Stimulated activated CD8-positive, alpha-beta memory T cell treated with anti-CD3 and anti-CD28 coated beads, Interleukin-15, amount 100 ng/mL, for 4 hours (primary cell): ENCODE data around the gene HPCAL1.

Experiments
- DNase-seq, 2 donors: peaks; one replicate each; pipeline ENCODE4 v3.0.0-alpha.2; 2020; ENCODE audit warnings: low read depth in 2 of 2

HPCAL1 gene

DNA sequence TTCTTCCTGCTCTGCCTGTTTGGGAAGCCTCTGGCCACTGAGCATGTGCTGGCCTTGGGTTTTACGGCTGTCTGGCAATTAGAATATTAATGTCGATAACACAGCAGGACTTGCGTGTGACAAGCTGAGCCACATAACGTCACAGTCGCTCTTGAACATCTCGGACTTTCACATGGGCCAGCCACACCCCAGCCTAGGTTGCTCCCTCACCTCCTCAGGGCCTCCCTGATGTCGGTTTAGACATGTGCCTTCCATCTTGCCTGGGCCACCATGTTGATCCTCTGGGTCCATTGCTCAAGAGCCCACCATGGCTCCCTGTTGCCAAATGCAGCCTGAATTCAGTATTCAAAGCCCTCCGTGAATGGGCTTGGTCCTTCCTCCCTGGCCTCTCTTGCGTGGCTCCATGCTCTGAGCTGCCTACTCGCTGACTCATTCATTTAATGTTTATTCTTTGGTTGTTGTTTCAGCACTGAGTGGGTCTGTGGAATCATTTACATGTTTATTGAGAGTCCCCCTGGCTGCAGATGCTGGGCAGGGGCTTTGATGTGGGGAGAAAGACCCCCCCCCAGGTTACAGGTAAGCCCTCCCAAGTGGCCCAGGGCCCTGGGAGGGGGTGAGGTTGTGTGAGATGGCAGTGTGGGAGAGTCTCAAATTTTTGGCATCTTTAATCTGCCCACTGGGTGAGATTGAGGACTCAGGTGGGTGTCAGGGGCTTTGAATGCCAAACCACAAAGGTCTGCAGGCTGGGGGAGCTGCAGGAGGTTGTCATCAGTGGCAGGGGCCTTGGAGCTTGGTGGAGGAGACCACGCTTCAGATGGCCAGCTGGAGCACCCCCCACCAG, 83.4 kb downstream of the HPCAL1 start:
- no peak for DNase-seq

DNA sequence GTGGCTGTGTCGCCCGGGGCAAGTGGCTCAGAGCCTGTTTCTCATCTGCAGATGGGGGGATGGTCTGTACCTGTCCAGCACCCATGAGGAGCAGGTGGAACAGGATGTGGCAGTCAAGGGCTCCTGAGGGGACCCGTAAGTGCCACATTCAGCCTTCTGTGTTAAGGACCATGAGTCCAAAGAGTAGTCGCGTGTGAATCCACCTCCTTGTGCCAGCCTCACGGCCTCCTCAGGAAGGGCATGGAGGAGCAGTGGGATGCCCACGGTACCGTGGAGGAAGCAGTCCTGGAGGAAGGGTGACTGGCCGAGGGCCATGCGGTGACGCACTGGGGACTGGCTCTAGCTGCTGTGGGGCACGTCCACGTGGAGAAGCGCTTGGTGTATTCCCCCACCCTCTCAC, 84.3 kb downstream of the HPCAL1 start:
- no peak for DNase-seq

DNA sequence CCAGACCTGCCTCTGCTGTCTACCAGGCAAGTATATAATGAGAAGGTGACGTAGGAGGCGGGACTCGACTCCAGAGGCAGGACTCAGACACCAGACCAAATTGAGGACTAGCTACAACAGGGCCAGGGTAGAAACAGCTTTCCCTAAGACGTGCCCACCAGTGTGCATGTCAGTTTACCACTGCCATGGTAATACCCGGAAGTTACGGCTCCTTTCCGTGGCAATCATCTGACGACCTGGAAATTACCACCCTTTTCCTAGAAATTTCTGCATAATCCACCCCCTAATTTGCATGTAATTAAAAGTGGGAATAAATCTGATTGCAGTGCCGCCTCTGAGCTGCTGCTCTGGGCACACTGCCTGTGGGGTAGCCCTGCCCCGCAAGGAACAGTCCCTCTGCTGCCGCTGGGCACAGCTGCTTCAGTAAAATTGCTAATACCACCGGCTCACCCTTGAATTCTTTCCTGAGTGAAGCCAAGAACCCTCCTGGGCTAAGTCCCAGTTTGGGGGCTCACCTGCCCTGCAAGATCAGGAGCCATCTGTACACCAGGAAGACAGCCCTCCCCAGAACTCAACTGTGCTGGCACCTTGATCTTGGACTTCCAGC, 86.4 kb downstream of the HPCAL1 start:
- DNase-seq, result no peak

DNA sequence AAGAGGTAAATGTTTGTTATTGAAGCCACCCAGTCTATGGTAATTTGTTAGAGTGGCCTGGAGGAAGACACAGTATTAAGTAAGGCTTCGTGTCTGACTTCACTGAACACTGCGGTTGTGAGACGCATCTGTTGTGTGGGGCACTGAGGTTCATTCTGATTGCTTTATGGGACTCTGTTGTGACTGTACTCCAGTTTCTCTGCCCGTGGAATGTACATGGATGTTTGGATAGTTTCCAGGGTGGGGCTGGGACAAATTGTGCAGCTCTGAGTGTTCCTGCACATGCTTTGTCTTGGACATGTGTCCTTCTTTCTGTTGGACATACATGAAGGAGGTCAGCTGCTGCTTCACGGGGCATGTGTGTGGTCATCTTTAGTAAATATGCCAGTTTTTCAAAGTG, 86.9 kb downstream of the HPCAL1 start:
- DNase-seq, result no peak

DNA sequence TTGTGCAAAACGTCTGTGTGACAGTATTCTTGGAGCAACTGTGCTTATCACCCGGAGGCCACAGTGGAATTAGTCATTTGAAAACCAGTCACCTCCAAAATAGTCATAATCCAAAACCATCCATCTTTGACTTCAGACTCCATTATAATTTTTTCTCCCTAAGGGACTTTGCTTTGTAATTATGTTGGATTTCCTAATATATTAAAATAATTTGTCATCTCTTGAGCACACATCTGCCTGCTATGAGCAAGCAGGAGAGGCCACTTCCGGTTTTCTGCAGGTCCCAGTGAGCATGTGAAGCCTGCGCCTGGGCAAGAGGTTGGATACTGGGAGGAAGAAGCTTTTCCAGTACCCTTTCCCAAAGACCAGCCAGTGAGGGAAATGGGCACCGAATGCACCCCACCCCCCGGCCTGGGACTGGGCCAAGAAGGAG, 87.7 kb downstream of the HPCAL1 start:
- no peak for DNase-seq

DNA sequence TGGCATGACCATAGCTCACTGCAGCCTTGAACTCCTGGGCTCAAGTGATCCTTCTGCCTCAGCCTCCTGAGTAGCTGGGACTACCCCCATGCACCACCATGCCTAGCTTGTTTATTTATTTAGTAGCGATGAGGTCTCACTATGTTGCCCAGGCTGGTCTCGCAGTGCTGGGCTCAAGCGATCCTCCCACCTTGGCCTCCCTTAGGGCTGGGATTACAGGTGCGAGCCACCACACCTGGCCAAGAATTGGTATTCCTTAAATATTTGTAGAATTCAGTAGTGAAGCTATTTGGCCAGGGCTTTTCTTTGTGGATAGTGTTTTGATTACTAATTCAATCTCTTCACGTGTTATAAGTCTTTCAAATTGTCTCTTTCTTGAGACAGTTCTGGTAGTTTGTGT, 89.4 kb downstream of the HPCAL1 start:
- DNase-seq, result no peak

DNA sequence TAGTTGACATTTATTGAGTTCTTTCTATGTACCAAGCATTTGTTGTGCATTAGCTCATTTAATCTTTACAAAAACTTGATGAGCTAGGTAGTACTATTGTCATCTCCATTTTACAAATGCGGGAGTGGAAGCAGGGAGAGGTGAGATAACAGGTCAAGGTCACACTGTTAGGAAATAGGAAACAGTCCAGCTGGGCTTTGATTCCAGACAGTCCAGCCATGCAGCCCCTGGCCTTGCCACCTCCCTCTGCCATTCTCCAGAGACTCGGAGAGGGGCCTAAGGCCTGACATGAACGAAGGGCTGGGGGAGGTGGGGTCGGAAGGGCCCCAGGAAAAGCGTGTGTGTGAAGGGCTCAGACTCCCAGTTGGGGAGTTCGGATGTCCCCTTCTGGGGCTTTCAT, 89.8 kb downstream of the HPCAL1 start:
- DNase-seq, result no peak

DNA sequence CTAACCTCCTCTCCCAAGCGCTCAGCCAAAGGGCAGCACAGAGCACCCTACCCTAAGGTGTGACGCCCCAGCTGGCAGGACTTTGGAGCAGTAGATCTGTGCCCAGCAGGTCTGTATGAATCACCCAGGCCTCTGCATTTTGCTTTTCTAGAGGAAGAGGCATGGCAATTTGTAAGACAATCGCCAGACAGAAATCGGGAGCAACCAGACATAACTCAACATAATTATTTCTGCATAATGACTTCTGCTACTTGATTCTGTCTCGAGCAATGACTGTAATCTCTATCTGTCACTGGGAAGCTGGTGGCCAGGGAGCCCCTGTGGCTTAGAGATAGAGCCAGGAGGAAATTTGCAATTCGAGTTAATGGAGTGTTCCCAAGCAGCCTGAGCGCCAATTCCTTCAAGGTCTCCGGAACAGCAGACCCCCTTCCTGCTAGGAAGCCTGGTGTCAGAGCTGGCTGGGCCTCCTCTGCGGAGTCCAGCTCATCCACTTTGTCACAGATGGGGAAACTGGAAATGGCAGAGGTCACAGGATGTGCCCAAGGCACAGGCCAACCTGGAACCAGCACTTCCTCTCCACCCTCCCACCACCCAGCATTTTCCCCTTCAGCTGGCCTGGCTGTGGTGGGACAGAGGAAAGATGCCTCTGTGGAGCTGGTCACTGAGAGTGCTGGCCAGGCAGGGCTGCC, 90.4 kb downstream of the HPCAL1 start:
- no peak for DNase-seq

DNA sequence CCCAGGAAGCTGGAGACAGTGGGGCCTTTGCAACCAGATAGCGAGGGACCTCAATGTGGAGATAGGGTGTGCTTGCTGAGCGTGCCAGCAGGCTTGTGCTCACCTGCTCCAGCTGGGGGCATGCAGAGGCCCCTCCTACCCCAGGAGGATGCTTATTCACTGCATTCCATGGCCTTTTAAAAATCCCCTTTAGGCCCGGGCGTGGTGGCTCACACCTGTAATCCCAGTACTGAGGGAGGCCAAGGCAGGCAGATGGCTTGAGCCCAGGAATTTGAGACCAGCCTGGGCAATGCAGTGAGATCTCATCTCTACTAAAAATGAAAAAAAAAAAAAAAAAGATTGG, 90.9 kb downstream of the HPCAL1 start:
- no peak for DNase-seq

DNA sequence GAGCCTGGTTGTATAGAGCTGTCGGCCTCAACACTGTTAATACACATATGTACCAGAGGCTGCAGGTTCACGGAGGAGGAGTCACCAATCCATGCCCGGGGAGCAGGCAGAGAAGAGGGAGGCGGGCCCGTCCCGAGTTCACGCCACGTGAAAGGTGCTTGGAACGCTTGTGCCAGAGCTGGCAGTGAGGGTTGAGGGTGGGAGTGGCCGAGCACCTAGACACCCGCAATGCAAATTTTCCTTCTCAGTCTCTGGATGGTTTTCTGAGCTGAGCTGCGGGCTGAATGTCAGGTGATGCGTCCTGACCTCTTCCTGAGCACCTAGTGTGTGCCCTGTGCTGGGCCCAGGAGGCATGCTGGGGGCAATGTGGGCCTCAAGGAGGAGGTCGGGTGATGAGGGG, 93.2 kb downstream of the HPCAL1 start:
- no peak for DNase-seq

DNA sequence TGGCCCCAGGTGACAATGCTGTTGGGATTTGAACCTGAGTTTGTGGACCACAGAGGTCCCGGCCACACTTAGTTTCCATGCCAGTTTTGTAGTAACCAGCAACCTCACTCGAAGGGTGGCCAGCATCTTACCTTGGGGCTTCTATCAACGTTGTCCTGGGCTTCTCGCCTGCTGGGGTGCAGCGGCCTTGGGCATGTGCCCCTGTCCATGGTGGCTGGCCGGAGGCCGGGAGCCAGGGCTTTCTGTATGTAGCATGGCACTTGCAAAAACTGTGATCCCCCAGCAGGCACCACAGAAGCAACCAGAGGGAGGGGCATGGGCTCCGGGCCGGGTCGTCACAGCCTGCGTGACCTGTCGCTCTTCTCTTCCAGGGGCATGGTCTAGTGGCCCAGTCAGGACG, 93.8 kb downstream of the HPCAL1 start:
- DNase-seq, result no peak

DNA sequence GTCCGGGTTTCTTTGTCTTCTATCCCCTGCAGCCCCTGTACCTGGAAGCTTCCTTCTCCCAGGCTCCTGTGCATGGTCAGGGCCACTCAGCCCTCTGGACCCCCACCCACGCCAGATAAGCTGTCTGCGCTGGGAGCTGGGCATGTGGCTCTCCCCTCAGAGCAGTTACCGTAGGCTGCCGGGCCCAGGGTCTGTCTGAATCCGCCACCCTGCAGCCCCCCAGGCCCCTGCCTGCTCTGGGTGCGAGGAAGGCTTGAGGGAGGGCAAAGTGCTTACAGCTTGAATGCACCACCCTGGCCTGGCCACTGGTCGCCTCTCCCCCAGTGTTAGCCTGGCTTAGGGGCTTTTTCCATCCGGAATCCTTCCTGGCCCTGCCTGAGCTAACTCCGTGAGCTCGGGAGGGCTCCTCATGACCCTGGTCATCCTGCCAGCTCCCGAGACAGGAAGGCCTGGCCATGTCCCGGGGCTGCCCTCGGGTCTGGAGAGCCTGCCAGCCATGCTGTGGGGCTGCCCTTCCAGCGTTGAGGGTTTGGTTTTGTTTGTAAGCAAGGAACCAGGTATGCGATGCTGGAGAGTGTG, 94.7 kb downstream of the HPCAL1 start:
- DNase-seq, result no peak

DNA sequence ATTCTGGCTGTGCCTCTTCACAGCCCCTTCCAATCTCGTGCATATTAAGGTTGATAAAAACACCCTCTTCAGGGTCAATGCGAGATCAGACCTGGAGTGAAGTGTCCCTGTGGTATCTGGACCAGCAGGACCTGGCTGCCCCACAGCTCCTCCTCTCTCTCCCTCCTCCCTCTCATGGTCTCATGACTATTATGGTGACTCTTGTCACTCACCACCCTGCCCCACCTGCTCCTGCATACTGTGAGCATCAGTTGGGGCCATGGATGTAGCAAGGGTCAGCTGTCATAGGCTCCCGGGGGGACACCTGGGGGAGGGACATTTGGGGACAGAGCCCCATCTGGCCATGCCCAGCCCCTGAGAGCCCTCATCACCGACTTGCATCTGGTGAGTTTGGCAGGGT, 95.2 kb downstream of the HPCAL1 start:
- no peak for DNase-seq

DNA sequence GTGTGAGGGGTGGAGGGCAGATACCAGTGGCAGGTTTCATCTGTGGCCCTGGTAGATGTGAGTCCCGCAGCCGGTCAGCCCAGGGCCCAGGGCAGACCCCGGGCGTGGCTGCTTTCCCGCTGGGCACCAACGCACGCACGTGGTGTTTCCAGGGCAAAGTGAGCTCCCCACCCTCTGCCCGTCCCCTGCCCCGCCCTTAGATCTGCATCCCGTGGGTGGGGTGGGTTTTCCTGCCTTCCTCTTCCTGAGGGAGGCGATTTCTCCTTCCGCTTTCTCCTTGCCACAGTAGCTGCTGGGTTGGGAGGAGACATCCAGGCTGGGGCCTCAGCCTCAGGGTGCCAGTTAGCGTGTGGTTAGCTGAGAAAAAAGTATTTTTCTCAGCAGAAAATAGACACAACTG, 95.8 kb downstream of the HPCAL1 start:
- DNase-seq, result no peak

DNA sequence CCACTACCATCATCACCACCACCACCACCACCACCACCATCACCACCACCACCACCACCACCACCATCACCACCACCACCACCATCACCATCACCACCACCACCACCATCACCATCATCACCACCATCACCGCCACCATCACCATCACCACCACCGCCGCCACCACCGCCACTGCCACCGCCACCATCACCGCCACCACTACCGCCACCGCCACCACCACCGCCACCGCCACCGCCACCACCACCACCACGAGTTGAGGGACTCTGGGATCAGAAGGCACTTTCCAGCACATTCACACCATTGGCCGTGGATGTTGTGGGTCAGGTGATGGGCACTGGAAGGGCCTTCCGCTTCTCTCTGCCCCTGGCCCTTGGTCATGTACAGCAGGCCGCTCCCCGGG, 96.7 kb downstream of the HPCAL1 start:
- no peak for DNase-seq

DNA sequence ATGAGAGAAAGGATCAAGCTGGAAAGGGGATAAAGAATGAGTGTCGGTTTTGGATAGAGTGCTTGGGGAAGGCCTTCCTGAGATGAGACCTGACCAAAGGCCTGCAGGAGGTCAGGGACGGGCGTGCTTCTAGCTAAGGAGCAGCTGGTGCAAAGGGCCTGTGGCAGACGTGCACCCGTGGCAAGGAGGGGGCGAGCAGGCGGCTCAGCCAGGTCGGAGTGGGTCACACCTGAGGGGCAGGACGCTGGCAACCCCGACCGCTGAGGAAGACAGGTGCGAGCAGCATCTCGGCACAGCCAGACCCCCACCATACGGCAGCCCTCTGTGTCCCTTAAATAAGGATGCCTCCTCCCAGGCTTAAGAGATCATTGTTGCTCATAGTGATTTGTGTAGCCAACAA, 97.3 kb downstream of the HPCAL1 start:
- no peak for DNase-seq

DNA sequence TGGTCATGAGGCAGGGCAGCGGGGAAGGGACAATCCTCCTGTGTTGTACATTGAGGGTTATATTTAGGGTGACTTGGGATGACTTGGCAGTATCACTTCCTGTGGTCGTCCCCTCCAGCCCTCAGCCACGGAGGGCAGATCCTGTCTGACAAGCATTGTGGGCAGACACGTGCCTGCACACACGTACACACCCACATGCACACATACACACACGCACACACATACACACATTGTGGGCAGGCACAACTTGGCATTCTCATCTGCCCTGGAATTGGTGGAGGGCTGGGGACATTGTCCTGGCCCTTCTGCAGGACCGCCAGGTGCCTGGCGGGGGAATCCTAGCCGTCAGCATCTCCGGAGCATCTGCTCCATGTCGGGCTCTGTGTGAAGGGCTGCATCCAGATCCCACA, 97.9 kb downstream of the HPCAL1 start:
- no peak for DNase-seq

DNA sequence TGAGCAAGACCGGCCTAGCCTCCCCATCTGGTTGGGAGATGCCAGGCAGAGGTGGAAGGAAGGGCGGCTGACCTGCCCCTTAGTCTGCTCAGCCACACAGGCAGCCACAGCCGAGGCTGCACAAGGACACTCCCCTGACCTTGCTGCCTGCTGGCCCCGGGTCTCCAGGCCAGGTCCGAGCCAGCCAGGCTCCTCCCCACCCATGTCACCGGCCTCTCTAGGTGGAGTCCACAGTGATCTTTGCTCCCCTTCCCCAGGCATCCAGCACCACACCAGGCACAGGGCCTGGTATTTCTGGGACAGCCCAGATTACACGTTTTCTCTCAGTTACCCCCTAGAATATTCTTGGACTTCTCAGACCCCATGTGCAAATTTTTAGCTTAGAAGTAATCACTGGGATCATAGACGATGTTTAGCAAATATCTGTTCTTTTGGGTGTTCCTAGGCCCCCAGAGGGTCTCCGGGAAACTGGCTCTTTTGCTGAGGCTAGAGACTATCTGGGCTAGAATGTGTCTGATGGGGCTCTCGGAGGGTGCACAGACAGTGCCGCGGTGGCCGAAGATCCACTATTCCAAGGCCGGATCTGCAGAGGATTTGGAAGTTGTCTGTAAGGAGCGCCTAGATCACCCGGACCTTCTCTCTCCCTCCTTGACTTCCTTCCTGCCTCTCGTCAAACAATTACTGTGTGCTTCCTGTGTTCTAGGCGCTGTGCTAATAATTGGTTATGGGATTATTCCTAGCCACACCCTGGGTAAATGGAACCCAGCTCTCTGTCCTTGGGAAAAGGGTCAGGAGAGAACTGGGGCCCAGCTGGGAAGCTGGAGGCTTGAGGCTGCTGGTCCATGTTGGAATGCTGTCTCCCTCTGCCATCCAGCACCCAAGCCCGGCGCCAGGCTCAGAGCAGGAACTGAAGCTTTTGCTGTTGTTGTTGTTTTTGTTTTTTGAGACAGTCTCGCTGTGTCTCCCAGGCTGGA, 98.6 kb downstream of the HPCAL1 start:
- no peak for DNase-seq

DNA sequence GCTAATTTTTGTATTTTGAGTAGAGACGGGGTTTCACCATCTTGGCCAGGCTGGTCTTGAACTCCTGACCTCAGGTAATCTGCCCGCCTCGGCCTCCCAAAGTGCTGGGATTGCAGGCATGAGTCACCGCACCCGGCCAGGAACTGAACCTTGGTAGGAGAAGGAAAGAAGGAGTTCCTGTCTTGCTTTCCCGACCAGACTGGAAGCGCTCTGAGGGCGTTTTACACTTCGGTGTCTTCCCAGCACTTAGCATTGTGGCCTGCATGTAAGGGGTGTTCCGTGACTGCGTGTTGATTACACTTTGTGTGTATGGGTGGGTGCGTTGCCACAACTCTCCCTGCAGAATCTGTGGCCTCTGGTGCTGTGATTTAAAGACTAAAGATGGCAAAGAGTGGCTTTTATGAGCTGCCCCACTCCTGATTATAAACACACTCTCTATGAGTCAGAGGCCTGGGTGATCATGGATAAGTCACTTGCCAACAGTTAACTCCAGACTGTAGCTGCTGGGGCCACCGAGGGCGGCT, 99.4 kb downstream of the HPCAL1 start:
- no peak for DNase-seq

DNA sequence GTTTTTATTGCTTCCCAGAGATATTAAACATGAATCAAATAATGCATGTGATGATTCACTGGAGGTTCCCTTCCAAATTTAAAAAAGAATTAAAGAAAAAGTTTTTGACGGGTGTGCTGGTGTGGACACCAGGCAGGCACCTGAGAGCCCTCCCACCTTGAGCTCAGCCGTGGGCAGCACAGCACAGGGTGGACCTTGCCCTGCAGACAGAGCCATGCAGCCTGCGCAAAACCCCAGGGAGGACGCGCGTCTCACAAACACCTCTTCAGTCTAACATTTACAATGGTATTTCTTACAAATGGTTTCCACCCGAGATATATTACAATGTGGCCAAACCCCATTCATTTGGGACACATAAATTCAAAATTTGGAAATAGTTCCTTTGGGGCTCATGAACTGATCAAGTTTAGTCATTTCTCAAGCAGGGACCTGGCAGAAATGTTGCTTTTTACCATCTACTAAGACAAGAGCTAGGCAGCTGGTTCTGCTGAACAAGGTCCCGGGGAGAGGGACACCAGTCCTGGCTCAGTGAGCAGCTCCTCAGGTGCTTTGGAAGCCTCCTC, 100.0 kb downstream of the HPCAL1 start:
- no peak for DNase-seq
